Fibroblast of lung (primary cell): ENCODE results near the gene RFX2.

Experiments
- EZH2 ChIP-seq: IDR thresholded peaks from 2 replicates; pipeline ENCODE4 v1.5.1; 2012; ENCODE audit warnings: low read length, control low read depth, mild to moderate bottlenecking; ENCODE audit errors: missing control alignments
- TF ChIP-seq, protein P1 (sequence below), 2 donors: IDR thresholded peaks in 1 of 2; conservative IDR thresholded peaks in 1 of 2; 1 replicate in 1 of 2; 2 replicates in 1 of 2; pipeline ENCODE4 v1.5.1; 2011 to 2012; ENCODE audit warnings: low read length in 2 of 2, control low read depth in 1 of 2, inconsistent platforms in 1 of 2, low read depth in 1 of 2, mild to moderate bottlenecking in 1 of 2

- TF ChIP-seq, protein P1, sequence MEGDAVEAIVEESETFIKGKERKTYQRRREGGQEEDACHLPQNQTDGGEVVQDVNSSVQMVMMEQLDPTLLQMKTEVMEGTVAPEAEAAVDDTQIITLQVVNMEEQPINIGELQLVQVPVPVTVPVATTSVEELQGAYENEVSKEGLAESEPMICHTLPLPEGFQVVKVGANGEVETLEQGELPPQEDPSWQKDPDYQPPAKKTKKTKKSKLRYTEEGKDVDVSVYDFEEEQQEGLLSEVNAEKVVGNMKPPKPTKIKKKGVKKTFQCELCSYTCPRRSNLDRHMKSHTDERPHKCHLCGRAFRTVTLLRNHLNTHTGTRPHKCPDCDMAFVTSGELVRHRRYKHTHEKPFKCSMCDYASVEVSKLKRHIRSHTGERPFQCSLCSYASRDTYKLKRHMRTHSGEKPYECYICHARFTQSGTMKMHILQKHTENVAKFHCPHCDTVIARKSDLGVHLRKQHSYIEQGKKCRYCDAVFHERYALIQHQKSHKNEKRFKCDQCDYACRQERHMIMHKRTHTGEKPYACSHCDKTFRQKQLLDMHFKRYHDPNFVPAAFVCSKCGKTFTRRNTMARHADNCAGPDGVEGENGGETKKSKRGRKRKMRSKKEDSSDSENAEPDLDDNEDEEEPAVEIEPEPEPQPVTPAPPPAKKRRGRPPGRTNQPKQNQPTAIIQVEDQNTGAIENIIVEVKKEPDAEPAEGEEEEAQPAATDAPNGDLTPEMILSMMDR (conservative IDR thresholded peaks at IDR 0.05 in 1 of 2, IDR thresholded peaks at IDR 0.05 in 1 of 2; ENCODE audit: low read depth in 1 of 2, low read length in 2 of 2) = no peak
- no peak for TF ChIP-seq EZH2
These were observed 133.0 kb downstream of the RFX2 start for GRCh38 chr19:5977222-5977784.
